ENCODE measurements around the gene NCAPG2.
"Not testable (repeated sequence)": the region's sequence is repeated elsewhere in the genome, so short reads cannot be mapped to it uniquely, and the experiment has no call there.

Gene NCAPG2

GRCh38 chr7:158664406-158664805 lies 40.2 kb downstream of the NCAPG2 start:
- DNase-seq, result no peak

GRCh38 chr7:158663428-158663741 lies 41.2 kb downstream of the NCAPG2 start:
- DNase-seq, result no peak

GRCh38 chr7:158662610-158663427 lies 41.8 kb downstream of the NCAPG2 start:
- no peak for DNase-seq

GRCh38 chr7:158658475-158658874 lies 46.1 kb downstream of the NCAPG2 start:
- DNase-seq, result no peak

- DNase-seq, result no peak
These were observed 47.3 kb downstream of the NCAPG2 start for GRCh38 chr7:158657189-158657746.

GRCh38 chr7:158655931-158656441 lies 48.6 kb downstream of the NCAPG2 start:
- DNase-seq, result no peak

- DNase-seq, result no peak
These were observed 49.1 kb downstream of the NCAPG2 start for GRCh38 chr7:158655507-158655906.

GRCh38 chr7:158651968-158652565 lies 52.5 kb downstream of the NCAPG2 start:
- no peak for DNase-seq

- no peak for DNase-seq
These were observed 53.8 kb downstream of the NCAPG2 start for GRCh38 chr7:158650821-158651225.

GRCh38 chr7:158649279-158649678 lies 55.3 kb downstream of the NCAPG2 start:
- no peak for DNase-seq

- DNase-seq, result no peak
These were observed 55.8 kb downstream of the NCAPG2 start for GRCh38 chr7:158648787-158649186.

GRCh38 chr7:158648168-158648567 lies 56.4 kb downstream of the NCAPG2 start:
- no peak for DNase-seq

- DNase-seq, result no peak
These were observed 57.2 kb downstream of the NCAPG2 start for GRCh38 chr7:158647475-158647792.

- DNase-seq, result no peak
These were observed 57.7 kb downstream of the NCAPG2 start for GRCh38 chr7:158646766-158647474.

- DNase-seq, result no peak
These were observed 58.8 kb downstream of the NCAPG2 start for GRCh38 chr7:158645842-158646241.

- no peak for DNase-seq
These were observed 62.5 kb downstream of the NCAPG2 start for GRCh38 chr7:158642149-158642548.

GRCh38 chr7:158638001-158638400 lies 66.6 kb downstream of the NCAPG2 start:
- DNase-seq, result no peak

- no peak for DNase-seq
These were observed 71.3 kb downstream of the NCAPG2 start for GRCh38 chr7:158633055-158633956.

- DNase-seq, result no peak
These were observed 72.9 kb downstream of the NCAPG2 start for GRCh38 chr7:158631574-158632195.

- not testable (repeated sequence) for DNase-seq
These were observed 78.3 kb downstream of the NCAPG2 start for GRCh38 chr7:158626289-158626688.

GRCh38 chr7:158623241-158623640 lies 81.4 kb downstream of the NCAPG2 start:
- DNase-seq, result no peak

- no peak for DNase-seq
These were observed 83.7 kb downstream of the NCAPG2 start for GRCh38 chr7:158620839-158621441.

All from right forelimb (tissue), 1 donor.